CD4-positive, alpha-beta T cell treated with Interleukin-2 at 100 ng/mL for 4 hours (primary cell): ENCODE results near the gene SPRED2.

Experiments
- DNase-seq: peaks from one replicate; pipeline ENCODE4 v3.0.0-alpha.2; 2020; ENCODE audit warnings: low spot score

The SPRED2 gene

GRCh38 chr2:65413106-65413505, 19.3 kb downstream of the SPRED2 start:
- DNase-seq, result no peak

DNA sequence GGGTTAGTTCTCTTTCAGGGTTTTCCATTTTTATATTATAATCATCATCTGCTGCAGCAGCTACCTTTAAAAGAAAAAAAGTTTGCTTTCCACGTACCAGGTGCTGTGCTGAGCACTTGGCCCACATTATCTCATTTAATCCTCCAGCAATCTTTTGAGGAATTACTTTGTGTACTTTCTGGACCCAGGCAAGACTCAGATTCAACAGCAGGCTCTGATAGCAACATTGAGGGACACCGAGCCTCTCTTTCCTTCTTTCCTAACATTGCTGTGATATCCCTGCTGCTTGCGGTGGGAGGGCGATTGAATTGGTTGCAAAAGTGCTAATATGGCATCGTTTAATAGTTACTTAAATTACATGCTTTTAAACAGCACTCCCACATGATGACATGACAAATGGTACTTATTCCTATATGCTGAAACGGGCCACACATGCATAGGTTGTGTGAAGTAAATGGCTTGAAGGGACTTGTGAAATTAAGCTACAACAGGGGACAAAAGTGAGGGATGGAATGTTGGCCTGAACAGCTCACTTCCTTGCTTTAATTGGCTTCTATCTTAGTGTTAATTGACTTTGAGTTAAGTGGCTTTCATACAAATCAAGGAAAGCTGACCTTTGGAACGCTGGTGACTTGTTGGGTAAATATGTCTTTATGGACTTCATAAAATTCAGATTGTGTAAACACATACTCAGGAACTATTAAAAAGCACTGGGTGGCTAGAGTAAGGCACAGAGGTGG, 21.2 kb downstream of the SPRED2 start:
- DNase-seq, result no peak

DNA sequence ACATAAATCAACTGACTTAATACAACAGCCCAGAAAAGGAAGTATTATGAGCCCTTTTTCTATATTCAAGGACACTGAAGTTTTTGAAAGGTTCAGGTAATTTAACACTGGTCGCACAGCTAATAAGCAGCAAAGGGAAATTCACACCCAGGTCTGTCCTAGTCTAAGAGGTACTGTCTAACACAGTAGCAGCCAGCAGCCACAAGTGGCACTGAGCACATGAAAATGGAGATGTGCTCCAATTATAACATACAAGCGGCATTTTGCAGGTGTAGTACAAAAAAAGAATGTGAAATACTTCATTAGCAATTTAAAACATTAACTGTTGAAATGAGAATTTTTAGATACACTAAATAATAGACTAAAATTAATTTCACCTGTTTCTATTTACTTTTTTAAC, 23.4 kb downstream of the SPRED2 start:
- DNase-seq, result no peak

DNA sequence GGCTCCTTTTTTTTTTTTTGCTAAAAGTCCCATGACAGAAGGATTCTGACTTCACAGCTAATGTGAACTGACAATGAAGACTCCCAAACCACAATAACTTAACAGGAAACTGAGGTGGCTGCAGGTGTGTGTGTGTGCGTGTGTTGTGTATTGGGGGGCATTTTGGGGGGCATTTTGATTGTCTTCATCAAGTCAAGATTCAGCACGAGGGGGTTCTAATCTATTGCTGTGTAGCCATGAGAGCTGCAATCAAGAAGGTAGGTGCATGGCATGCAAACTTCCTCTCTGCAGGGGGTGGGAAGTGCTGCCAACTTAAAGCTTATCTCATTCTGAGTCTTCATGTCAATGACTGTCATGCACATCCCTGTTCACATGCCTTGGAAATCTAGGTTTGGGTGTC, 25.2 kb downstream of the SPRED2 start:
- DNase-seq, result no peak

DNA sequence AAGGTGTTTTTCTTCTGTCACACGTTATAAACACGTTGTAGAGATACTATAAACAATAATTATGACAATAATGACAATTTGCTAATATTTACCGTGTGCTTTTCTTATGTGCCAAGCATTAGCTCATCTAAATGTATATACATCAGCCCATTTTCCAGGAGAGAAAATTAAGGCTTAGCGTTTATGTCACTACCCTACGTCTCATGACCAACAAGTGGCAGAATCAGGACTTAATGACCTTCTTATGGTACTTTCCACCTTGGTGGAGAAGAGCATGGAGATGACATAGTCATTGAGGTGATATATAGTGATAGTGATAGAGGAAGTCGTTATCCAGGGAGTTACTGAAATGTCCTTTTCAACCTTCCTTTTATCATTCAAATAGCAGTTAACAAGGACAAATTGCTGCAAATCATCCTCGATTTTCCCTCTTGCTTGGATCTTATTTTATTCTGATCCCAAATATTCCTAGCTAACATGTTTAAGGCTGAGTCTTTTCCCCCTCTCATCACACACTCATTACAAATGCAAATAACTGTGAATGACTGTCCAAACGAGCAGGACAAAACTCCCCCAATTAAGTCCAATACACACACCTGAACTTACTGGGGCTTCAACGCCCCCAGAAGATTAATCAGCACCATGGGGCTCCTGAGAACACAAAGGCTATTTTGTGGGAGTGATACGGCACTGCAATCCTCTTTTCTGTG, 27.3 kb downstream of the SPRED2 start:
- DNase-seq, result no peak

GRCh38 chr2:65403529-65403915, 28.9 kb downstream of the SPRED2 start:
- no peak for DNase-seq

- no peak for DNase-seq
These were observed 29.4 kb downstream of the SPRED2 start for GRCh38 chr2:65402780-65403528.

- DNase-seq, result no peak
These were observed 30.1 kb downstream of the SPRED2 start for GRCh38 chr2:65402323-65402722.

- no peak for DNase-seq
These were observed 35.3 kb downstream of the SPRED2 start for GRCh38 chr2:65397122-65397521.

GRCh38 chr2:65396348-65397026, 35.9 kb downstream of the SPRED2 start:
- DNase-seq, result no peak

DNA sequence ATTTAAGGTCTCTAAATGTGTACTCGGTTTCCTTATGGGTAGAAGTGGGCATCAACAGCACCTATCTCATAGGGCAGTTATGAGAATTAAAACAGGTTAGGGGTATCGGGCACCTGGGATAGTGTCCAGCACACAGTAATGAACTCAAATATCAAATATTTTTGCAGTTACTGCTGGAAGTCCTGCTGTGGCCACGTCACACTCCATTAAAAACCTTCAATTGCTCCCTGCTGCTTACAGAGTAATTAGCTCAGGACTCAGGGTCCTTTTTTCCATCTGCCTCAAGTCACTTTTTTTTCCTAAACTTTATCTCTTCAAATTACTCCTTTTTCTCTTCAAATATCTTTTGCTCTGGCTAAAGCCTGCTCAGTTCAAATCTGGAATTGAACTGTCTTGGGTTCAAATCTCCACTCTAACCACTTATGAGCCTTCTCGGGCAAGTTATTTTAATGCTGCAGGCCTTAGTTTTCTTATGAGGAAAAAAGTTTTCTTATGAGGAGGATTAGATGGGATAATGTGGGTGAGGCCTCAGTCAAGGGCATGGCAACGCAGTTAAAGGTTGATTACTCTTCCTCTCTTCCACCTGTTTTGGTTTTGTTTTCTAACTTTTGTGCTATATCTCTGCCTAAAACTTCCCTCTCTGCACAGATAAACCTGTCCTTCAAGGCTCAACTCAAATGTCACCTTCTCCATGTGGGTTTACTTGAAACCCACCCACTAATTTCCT, 36.6 kb downstream of the SPRED2 start:
- DNase-seq, result no peak

- DNase-seq, result no peak
These were observed 38.5 kb downstream of the SPRED2 start for GRCh38 chr2:65393743-65394422.

DNA sequence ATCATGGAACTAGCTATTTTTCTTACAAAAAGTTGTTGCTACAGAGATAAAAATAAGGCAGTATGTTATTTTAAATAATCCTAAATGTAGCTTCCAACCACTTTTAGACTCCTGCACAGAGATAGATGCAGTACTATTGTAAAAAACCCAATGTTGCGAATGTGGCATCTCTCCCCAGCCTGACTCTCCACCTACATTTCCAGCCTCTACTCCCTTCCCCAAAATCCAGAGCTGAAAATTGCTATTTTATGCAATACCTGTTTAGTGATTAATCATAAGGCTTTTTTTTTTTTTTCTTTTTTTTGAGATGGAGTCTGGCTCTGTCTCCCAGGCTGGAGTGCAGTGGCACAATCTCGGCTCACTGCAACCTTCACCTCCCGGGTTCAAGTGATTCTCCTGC, 39.4 kb downstream of the SPRED2 start:
- DNase-seq, result no peak

GRCh38 chr2:65392609-65393008, 39.8 kb downstream of the SPRED2 start:
- no peak for DNase-seq

DNA sequence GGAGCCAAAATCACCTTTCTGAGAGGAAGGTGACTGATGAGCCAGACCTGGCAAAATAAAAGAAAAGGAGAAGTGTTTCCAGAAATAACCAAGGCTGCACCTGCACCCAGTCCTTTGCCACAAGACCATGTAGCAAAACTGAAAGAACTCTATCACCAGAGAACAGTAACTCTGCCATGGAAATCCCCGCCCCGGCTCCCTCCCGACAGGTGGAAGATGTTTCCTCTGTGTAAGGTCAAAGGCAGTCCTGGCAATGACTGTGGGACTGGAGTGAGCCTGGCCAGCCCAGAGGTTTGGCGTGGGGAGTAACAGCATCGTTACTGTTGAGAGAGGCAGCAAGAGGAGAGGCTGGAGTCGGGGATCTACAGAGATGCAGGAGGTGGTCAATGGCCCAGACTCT, 42.3 kb downstream of the SPRED2 start:
- DNase-seq, result no peak

GRCh38 chr2:65389476-65389875, 42.9 kb downstream of the SPRED2 start:
- no peak for DNase-seq

DNA sequence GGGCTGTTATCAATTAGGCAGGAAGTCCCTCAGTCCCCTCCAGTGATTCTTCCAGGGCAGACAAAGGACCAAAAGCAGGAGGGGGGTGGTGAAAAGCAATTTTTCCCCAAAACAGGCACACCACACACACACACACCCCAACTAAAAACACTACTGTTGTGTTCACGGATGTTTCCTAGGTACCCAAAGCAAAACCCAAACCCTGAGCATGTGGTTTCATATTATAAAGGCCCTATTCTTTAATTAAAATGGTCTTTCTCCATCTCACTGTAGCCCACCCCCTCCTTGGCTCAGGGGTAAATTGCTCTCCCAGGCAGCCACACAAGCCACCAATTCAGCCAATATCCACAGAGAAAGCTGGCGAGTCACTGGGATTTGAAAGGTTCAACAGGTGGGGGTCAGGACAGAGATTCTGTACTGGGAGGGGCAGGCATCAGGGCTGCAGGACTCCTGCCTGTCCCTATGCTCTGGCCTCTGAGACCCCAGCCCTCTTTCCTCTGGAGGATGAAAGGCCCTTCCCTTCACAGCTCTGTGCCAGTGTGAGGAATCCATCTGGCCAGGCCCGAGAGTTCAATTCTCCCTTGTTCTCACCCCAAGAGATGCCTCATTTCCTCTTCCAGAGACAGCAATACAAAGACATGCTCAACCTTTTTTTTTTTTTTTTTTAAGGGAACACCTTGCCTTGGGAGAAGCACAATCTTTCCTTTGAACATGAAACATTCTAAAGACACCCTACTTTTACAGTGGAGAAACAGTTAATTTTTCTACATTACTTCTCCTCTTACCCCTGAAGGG, 43.6 kb downstream of the SPRED2 start:
- no peak for DNase-seq

DNA sequence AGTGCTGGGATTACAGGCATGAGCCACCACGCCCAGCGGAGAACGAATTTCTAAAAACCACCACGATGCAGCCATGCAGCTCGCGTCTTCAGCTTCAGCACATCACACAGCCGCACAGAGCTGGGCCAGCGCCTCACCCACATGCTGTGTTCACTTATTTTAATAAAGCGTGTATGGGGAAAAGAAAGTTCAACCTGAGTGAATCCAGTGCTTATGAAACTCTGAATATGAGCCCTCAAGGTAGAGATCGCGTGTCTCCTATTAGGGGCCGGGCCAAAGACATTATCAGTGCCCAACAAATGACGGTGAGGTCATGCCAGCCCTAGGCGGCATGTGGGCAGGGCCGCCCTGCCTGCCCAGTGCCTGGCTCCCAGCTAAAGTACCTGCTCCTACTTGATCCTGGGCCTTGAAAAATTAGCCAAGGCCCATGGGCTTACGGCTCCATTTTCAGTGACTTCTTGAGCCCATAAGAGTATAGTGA, 44.3 kb downstream of the SPRED2 start:
- no peak for DNase-seq

GRCh38 chr2:65386989-65387388, 45.4 kb downstream of the SPRED2 start:
- no peak for DNase-seq

GRCh38 chr2:65386344-65386743, 46.1 kb downstream of the SPRED2 start:
- DNase-seq, result no peak
